DOHH2 (cell line): Measurements from ENCODE around the gene ATP2C1.

Source experiments
- H3F3A ChIP-seq: fragments of 200-600 bp; sonication (generic), shearing (Covaris generic); 2 replicates; pipeline ENCODE4 v1.6.0; 2016; ENCODE audit warnings: antibody characterized with exemption, mild to moderate bottlenecking; ENCODE audit not compliant: control insufficient read depth, insufficient read depth
- H3K27ac ChIP-seq: fragments of 200-600 bp; sonication (generic); 2 replicates; pipeline ENCODE4 v1.5.1; 2014; ENCODE audit warnings: low read depth, mild to moderate bottlenecking, low read length, moderate library complexity
- H3K27me3 ChIP-seq: fragments of 200-600 bp; sonication (generic); 2 replicates; pipeline ENCODE4 v1.6.1; 2014; ENCODE audit warnings: mild to moderate bottlenecking, low read length, mixed read lengths; ENCODE audit not compliant: control insufficient read depth
- H3K36me3 ChIP-seq: fragments of 200-600 bp; sonication (generic); 2 replicates; pipeline ENCODE4 v1.6.1; 2014; ENCODE audit warnings: mild to moderate bottlenecking, low read length, moderate library complexity, mixed read lengths; ENCODE audit not compliant: control insufficient read depth
- H3K4me1 ChIP-seq: fragments of 200-600 bp; sonication (generic); 2 replicates; pipeline ENCODE4 v1.6.1; 2014; ENCODE audit warnings: mild to moderate bottlenecking, low read length, mixed read lengths; ENCODE audit not compliant: control insufficient read depth
- H3K4me2 ChIP-seq: fragments of 200-600 bp; sonication (generic); 2 replicates; pipeline ENCODE4 v1.6.0; 2014; ENCODE audit warnings: mild to moderate bottlenecking, low read length, moderate library complexity
- H3K4me3 ChIP-seq: fragments of 200-600 bp; sonication (generic); 2 replicates; pipeline ENCODE4 v1.5.1; 2014; ENCODE audit warnings: mild to moderate bottlenecking, low read length, mixed read lengths
- H3K79me2 ChIP-seq: fragments of 200-600 bp; sonication (generic); 2 replicates; pipeline ENCODE4 v1.6.1; 2014; ENCODE audit warnings: mild to moderate bottlenecking, low read length, mixed read lengths; ENCODE audit not compliant: control insufficient read depth
- H3K9me2 ChIP-seq: fragments of 200-600 bp; sonication (generic); replicated peaks from 2 replicates; pipeline ENCODE4 v1.6.1; 2014; ENCODE audit warnings: mild to moderate bottlenecking, low read length, mixed read lengths; ENCODE audit not compliant: control insufficient read depth
- H3K9me3 ChIP-seq: fragments of 200-600 bp; sonication (generic); 2 replicates; pipeline ENCODE4 v1.6.1; 2014; ENCODE audit warnings: antibody characterized with exemption, low read length, mixed read lengths; ENCODE audit not compliant: control insufficient read depth, insufficient read depth
- H4K20me1 ChIP-seq: fragments of 200-600 bp; sonication (generic); 2 replicates; pipeline ENCODE4 v1.6.0; 2014; ENCODE audit warnings: low read depth, mild to moderate bottlenecking, antibody characterized with exemption, low read length, moderate library complexity; ENCODE audit not compliant: control insufficient read depth, insufficient read depth
- EZH2phosphoT487 ChIP-seq: fragments of 200-600 bp; sonication (generic); IDR thresholded peaks from 2 replicates; pipeline ENCODE4 v1.6.1; 2017; ENCODE audit warnings: borderline replicate concordance, mild to moderate bottlenecking, antibody characterized with exemption, low read length, moderate library complexity, mixed read lengths
- TF ChIP-seq, protein P1 (sequence below): fragments of 200-600 bp; sonication (generic); IDR thresholded peaks from one replicate; pipeline ENCODE4 v1.5.1; 2014; ENCODE audit warnings: antibody characterized with exemption, mild to moderate bottlenecking, low read depth, low read length; ENCODE audit not compliant: poor library complexity, severe bottlenecking

Gene ATP2C1

DNA sequence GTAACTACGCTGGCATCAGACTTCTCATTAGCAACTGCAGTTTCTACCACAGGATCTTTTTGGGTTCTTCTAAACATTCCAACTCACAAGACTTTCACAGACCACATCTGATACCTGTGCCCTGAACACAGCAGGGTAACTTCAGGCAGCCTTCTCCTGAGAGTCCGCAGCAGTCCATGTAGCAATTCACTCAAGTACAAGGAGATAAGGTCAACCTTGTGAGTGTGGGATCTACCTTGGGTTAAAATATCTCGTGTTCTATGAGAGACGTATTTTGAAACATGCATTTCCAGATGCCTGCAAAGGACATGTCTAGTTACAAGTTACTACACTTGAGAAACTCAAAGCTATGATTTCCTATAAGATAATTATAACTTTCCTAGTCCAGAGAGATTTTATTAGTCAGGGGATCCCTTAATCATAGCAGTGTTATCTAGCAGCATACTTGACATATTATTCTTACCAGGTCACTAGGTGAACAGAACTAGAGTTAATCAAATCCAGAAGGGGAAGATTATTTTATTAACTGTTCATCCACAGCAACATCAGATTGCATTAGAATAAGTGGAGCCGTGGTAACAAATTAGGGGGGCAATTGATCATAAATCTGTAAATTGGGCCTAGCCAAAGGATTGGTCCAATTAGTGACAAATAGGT lies 66.4 kb downstream of the ATP2C1 start:
- Histone ChIP-seq H3K9me2 (no peaks in the 10 kb centered on the region), H3K27me3 (no peaks in the 10 kb centered on the region), H3K9me3 (no peaks in the 10 kb centered on the region), H3K79me2 (no peaks in the 10 kb centered on the region), H3K4me2 (no peak overlapping the region), H3K36me3 (peaks cover 42% of the 10 kb centered on the region), H3K27ac (no peak overlapping the region), H3F3A (no peaks in the 10 kb centered on the region), H3K4me3 (no peak overlapping the region), H3K4me1 (no peaks in the 10 kb centered on the region), H4K20me1 (no peaks in the 10 kb centered on the region)
- TF ChIP-seq, protein P1, sequence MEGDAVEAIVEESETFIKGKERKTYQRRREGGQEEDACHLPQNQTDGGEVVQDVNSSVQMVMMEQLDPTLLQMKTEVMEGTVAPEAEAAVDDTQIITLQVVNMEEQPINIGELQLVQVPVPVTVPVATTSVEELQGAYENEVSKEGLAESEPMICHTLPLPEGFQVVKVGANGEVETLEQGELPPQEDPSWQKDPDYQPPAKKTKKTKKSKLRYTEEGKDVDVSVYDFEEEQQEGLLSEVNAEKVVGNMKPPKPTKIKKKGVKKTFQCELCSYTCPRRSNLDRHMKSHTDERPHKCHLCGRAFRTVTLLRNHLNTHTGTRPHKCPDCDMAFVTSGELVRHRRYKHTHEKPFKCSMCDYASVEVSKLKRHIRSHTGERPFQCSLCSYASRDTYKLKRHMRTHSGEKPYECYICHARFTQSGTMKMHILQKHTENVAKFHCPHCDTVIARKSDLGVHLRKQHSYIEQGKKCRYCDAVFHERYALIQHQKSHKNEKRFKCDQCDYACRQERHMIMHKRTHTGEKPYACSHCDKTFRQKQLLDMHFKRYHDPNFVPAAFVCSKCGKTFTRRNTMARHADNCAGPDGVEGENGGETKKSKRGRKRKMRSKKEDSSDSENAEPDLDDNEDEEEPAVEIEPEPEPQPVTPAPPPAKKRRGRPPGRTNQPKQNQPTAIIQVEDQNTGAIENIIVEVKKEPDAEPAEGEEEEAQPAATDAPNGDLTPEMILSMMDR: no peak
- no peak for TF ChIP-seq EZH2phosphoT487

DNA sequence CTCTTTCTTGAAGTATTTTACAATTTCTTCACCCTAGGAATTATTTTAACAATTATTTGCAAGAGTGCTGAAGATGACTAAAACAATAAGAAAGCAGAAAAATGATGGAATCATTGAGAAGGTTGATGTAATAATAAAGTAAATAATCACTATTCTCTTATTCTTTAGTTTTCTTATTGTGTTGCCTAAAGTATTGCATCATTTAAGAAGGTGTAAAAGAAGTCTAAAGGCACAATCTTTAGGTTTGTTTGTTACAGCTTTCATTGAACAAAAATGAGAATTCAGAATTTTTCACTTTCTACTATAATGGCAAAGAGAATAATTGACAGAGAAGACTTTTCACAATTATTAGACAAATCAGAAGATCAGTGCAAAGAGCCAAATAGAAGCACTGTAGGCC lies 67.6 kb downstream of the ATP2C1 start:
- Histone ChIP-seq H3K27ac (no peak overlapping the region), H3K9me2 (no peaks in the 10 kb centered on the region), H3K4me2 (no peak overlapping the region), H3K9me3 (no peaks in the 10 kb centered on the region), H3K4me3 (no peak overlapping the region), H3K36me3 (peaks cover 43% of the 10 kb centered on the region), H3F3A (no peaks in the 10 kb centered on the region), H4K20me1 (no peaks in the 10 kb centered on the region), H3K79me2 (no peaks in the 10 kb centered on the region), H3K4me1 (no peaks in the 10 kb centered on the region), H3K27me3 (no peaks in the 10 kb centered on the region)
- TF ChIP-seq, protein P1: no peak
- TF ChIP-seq EZH2phosphoT487: no peak

DNA sequence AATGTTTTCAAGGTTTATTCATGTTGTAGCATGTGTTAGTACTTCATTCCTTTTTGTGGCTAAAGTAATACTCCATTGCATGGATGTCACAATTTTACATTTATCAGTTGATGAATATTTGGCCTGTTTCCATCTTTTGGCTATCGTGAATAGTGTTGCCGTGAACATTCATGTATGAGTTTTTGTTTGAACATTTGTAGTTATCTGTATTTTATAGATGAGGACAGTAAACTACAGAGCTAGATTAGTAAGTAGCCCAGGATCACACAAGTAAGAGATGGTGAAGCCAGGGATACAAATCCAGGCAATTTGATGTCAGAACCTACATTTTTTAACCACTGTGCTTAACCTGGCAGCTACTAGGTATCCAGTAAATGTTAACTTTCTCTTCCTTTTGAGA lies 69.6 kb downstream of the ATP2C1 start:
- Histone ChIP-seq H3K36me3 (peaks cover 55% of the 10 kb centered on the region), H3K79me2 (no peaks in the 10 kb centered on the region), H4K20me1 (no peaks in the 10 kb centered on the region), H3K4me1 (no peaks in the 10 kb centered on the region), H3F3A (no peaks in the 10 kb centered on the region), H3K9me2 (no peaks in the 10 kb centered on the region), H3K4me3 (no peak overlapping the region), H3K27ac (no peak overlapping the region), H3K9me3 (no peaks in the 10 kb centered on the region), H3K27me3 (no peaks in the 10 kb centered on the region), H3K4me2 (no peak overlapping the region)
- TF ChIP-seq, protein P1: no peak
- TF ChIP-seq EZH2phosphoT487: no peak
